Measurements from ENCODE around the gene S100A6.

The S100A6 gene

GRCh38 chr1:153493343-153493960 is 42.3 kb downstream of the S100A6 start:
- no peak for DNase-seq

- DNase-seq: no peak
Measured at GRCh38 chr1:153490272-153491051, 45.3 kb downstream of the S100A6 start.

GRCh38 chr1:153488731-153489130 is 47.1 kb downstream of the S100A6 start:
- no peak for DNase-seq

GRCh38 chr1:153487707-153488106 is 48.1 kb downstream of the S100A6 start:
- no peak for DNase-seq

GRCh38 chr1:153485863-153486262 is 49.9 kb downstream of the S100A6 start:
- no peak for DNase-seq

Data from kidney glomerular epithelial cell (primary cell).